ENCODE results near the gene CTBP2. TPM values are rescaled to one million over a fixed set of nuclear protein-coding genes. Genes with fewer than 3 reads are reported as not detected.

Gene CTBP2
- total RNA-seq, 2 donors from 2014 or later = 106 to 172 TPM

DNA sequence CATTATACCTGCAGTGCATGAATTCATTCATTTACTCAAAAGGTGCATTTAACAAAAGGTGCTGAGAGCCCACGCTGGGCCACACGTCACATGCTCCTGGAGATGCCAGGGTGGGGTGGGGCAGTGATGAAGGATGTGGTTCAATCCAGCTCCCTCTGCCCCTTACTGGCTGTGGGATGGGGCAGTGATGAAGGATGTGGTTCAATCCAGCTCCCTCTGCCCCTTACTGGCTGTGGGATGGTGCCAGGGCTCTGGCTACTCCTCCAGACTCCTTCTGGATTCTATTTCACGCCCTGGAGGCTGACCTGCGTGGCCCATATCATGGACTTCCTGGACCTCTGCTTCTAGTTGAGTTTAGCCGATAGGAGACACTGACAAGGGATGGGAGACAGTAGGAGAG lies 44.0 kb upstream of the CTBP2 start:
- intact Hi-C loops (cut with DNase I) = no loop called here
- Histone ChIP-seq H3K27ac (no peak overlapping the region), H3K9ac (ENCODE audit: low read depth in 2 of 2, low read length in 2 of 2) (no peak overlapping the region), H3K4me1 (no peaks in the 10 kb centered on the region), H3K9me3 (no peaks in the 10 kb centered on the region), H3K36me3 (no peaks in the 10 kb centered on the region), H3K4me3 (no peak overlapping the region), H3K27me3 (no peaks in the 10 kb centered on the region)
- TF ChIP-seq, protein P1, sequence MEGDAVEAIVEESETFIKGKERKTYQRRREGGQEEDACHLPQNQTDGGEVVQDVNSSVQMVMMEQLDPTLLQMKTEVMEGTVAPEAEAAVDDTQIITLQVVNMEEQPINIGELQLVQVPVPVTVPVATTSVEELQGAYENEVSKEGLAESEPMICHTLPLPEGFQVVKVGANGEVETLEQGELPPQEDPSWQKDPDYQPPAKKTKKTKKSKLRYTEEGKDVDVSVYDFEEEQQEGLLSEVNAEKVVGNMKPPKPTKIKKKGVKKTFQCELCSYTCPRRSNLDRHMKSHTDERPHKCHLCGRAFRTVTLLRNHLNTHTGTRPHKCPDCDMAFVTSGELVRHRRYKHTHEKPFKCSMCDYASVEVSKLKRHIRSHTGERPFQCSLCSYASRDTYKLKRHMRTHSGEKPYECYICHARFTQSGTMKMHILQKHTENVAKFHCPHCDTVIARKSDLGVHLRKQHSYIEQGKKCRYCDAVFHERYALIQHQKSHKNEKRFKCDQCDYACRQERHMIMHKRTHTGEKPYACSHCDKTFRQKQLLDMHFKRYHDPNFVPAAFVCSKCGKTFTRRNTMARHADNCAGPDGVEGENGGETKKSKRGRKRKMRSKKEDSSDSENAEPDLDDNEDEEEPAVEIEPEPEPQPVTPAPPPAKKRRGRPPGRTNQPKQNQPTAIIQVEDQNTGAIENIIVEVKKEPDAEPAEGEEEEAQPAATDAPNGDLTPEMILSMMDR (IDR thresholded peaks at IDR 0.05) = no peak
- no peak for DNase-seq

DNA sequence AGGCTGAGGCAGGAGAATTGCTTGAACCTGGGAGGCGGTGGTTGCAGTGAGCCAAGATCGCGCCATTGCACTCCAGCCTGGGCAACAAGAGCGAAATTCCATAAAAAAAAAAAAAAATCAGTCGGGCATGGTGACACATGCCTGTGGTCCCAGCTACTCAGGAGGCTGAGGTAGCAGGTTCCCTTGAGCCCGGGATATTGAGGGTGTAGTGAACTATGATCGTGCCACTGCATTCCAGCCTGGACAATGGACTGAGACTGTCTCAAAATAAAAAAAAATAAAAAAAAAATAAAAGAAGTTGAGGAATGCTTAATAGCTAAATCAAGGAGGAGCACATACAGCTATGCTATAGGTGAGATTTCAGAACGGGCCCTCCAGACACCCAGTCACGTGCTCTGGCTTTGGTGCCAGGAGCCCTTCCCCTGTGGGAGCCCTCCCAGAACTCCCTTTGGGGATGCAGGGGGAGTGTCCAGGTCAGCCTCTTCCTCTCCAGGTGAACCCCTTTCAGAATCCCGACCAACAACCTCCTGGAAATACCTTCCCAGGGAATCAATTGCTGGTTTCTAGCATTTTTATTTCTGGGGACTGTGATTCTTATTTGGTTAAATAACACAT lies 42.9 kb upstream of the CTBP2 start:
- no peak overlapping the region for H3K27ac ChIP-seq
- no peaks in the 10 kb centered on the region for H3K9me3 ChIP-seq
- TF ChIP-seq, protein P1 (IDR thresholded peaks at IDR 0.05) = no peak
- H3K4me1 ChIP-seq = no peaks in the 10 kb centered on the region
- H3K4me3 ChIP-seq = no peak overlapping the region
- H3K9ac ChIP-seq (ENCODE audit: low read depth in 2 of 2, low read length in 2 of 2) = no peak overlapping the region
- no peak for DNase-seq
- intact Hi-C loops (cut with DNase I) = no loop called here
- no peaks in the 10 kb centered on the region for H3K27me3 ChIP-seq
- no peaks in the 10 kb centered on the region for H3K36me3 ChIP-seq

DNA sequence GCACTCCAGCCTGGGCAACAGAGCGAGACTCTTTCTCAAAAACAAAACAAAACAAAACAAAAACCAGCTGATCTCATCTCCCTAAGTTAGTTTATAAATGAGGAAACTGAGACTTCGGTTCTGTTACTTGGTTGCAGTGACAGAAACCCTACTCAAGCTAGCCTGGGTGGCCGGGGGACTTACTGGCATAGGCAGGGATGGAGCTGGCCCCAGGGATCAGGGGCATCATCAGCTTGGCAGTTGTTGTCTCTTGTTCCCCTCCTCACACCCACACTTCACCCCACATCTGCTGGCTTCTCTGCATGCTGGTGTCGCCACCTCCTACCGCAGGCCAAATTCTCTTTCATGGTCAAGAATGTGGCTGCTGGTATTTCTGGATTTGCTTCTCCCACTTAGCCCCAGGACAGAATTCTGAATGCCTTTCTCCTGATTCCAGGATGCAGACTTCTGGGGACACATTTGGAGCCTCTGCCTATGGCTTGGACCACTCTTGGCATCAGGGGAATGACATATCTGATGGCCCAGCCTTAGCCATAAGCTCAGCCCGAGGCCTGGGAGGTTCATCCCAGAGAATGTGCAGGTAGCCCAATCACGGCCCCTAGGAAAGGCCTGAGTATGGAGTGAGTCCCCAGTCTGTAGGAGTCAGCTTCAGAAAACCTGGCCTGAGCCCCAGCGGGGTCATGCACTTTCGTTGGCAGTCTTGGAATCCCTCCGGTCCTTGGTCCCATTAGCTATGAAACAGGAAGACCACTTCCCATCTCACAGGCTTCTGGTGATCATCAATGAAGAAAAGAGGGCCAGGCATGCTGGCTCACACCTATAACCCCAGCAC lies 41.6 kb upstream of the CTBP2 start:
- H3K9me3 ChIP-seq = no peaks in the 10 kb centered on the region
- H3K4me1 ChIP-seq = no peaks in the 10 kb centered on the region
- H3K4me3 ChIP-seq = no peak overlapping the region
- no peaks in the 10 kb centered on the region for H3K27me3 ChIP-seq
- intact Hi-C loops (cut with DNase I) = no loop called here
- H3K9ac ChIP-seq (ENCODE audit: low read depth in 2 of 2, low read length in 2 of 2) = no peak overlapping the region
- no peak overlapping the region for H3K27ac ChIP-seq
- DNase-seq = no peak
- no peaks in the 10 kb centered on the region for H3K36me3 ChIP-seq
- TF ChIP-seq, protein P1 (IDR thresholded peaks at IDR 0.05) = no peak

DNA sequence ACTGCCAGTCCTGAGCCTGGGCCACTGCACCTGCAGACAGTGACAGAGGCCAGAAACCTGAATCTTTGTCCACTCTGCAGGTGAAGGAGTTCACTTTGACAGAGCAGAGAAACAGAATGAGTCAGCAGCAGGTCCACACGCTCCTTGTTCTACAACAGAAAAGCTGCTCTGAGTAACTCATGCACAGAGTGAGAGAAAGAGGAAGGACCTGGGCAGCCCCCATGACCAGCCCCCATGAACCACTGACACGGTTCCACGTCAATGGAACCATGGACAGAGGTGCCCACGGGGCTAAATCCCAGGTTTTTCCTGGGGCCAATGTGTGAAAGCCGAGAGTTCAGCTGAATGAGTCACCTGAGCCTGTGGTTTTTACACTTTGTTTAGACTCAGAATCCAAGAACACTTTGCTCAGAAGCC lies 40.8 kb upstream of the CTBP2 start:
- no peaks in the 10 kb centered on the region for H3K36me3 ChIP-seq
- no peak for DNase-seq

DNA sequence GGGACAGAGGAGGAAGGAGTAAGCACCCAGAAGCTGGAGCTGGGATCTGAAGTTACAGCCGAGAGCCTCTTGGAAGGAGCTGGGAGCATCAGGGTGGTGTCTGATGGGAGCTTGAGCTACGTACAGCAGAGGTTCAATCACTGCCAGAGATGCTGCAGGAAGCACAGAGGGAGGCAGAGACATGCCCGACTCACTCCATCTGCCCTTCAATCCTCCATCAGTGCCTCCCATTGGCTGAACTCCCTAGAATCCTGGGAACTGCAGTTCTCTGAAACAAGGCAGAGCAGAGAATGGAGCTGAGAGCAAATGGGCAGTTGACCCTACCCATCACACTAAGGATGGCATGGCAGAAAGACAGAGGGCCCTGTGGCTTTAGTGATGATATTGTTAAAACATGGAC lies 40.0 kb upstream of the CTBP2 start:
- no peak for DNase-seq
- no peaks in the 10 kb centered on the region for H3K4me1 ChIP-seq
- TF ChIP-seq, protein P1 (IDR thresholded peaks at IDR 0.05) = no peak
- H3K9ac ChIP-seq (ENCODE audit: low read depth in 2 of 2, low read length in 2 of 2) = no peak overlapping the region
- no peak overlapping the region for H3K4me3 ChIP-seq
- H3K27me3 ChIP-seq = no peaks in the 10 kb centered on the region
- intact Hi-C loops (cut with DNase I) = no loop called here
- no peaks in the 10 kb centered on the region for H3K36me3 ChIP-seq
- no peak overlapping the region for H3K27ac ChIP-seq
- no peaks in the 10 kb centered on the region for H3K9me3 ChIP-seq

More for the DNA sequence above, 40.8 kb upstream of the CTBP2 start:
- Histone ChIP-seq H3K27ac (no peak overlapping the region), H3K4me1 (no peaks in the 10 kb centered on the region), H3K4me3 (no peak overlapping the region), H3K9me3 (no peaks in the 10 kb centered on the region), H3K9ac (ENCODE audit: low read depth in 2 of 2, low read length in 2 of 2) (no peak overlapping the region), H3K27me3 (no peaks in the 10 kb centered on the region)
- intact Hi-C loops (cut with DNase I) = no loop called here
- TF ChIP-seq, protein P1 (IDR thresholded peaks at IDR 0.05) = no peak
